ENCODE results near the gene ERBB4.

- TF ChIP-seq CTCF (IDR thresholded peaks at IDR 0.05), result no peak
- TF ChIP-seq POLR2AphosphoS5 (IDR thresholded peaks at IDR 0.05), result no peak
- TF ChIP-seq EP300 (IDR thresholded peaks at IDR 0.05; ENCODE audit: low read depth), result no peak
- no peak for TF ChIP-seq POLR2A (IDR thresholded peaks at IDR 0.05)
Measured at GRCh38 chr2:212465456-212465855, 73.1 kb downstream of the ERBB4 start.

Data from transverse colon (tissue), 4 donors.